DND-41 (cell line): ENCODE data around the gene LCNL1.

Experiments used
- ATAC-seq: fragments of 200-7000 bp; cut with Tn5 transposase; 3 replicates; pipeline ENCODE4 v1.9.1; 2021; ENCODE audit warnings: low read depth; ENCODE audit not compliant: insufficient read depth
- DNase-seq: peaks from one replicate; pipeline ENCODE4 v3.0.0-alpha.2; 2020
- H2AFZ ChIP-seq: 2 replicates; pipeline ENCODE4 v1.6.0; 2012; ENCODE audit warnings: low read depth, low read length
- H3K27ac ChIP-seq: 2 replicates; pipeline ENCODE4 v1.5.1; 2012; ENCODE audit warnings: low read length, inconsistent platforms
- H3K27me3 ChIP-seq: fragments of 200-600 bp; sonication (generic); 2 replicates; pipeline ENCODE4 v1.6.0; 2012; ENCODE audit warnings: low read length, mild to moderate bottlenecking, inconsistent platforms; ENCODE audit not compliant: insufficient read depth, poor library complexity
- H3K36me3 ChIP-seq: 2 replicates; pipeline ENCODE4 v1.5.1; 2012; ENCODE audit warnings: low read length, inconsistent platforms; ENCODE audit not compliant: insufficient read depth
- H3K4me1 ChIP-seq: 2 replicates; pipeline ENCODE4 v1.5.1; 2012; ENCODE audit warnings: mild to moderate bottlenecking, low read length; ENCODE audit not compliant: insufficient read depth
- H3K4me2 ChIP-seq: 2 replicates; pipeline ENCODE4 v1.6.0; 2012; ENCODE audit warnings: mild to moderate bottlenecking, moderate library complexity, low read length, inconsistent platforms; ENCODE audit not compliant: insufficient read depth
- H3K4me3 ChIP-seq, 2 experiments: fragments of 200-600 bp in 1 of 2; shearing (Covaris generic) in 1 of 2; 2 replicates each; pipeline ENCODE4 v1.5.1; 2012 to 2016; ENCODE audit warnings: inconsistent platforms in 2 of 2, low read length in 2 of 2, mild to moderate bottlenecking in 2 of 2, low read depth in 1 of 2, moderate library complexity in 1 of 2
- H3K79me2 ChIP-seq: 2 replicates; pipeline ENCODE4 v1.6.0; 2012; ENCODE audit warnings: low read length, inconsistent platforms; ENCODE audit not compliant: insufficient read depth
- H3K9ac ChIP-seq: 2 replicates; pipeline ENCODE4 v1.6.0; 2012; ENCODE audit warnings: low read depth, mild to moderate bottlenecking, inconsistent platforms, low read length, moderate library complexity
- H3K9me3 ChIP-seq: 2 replicates; pipeline ENCODE4 v1.5.1; 2012; ENCODE audit warnings: low read length, moderate library complexity, mild to moderate bottlenecking, inconsistent platforms; ENCODE audit not compliant: insufficient read depth, severe bottlenecking
- H4K20me1 ChIP-seq: 2 replicates; pipeline ENCODE4 v1.6.0; 2012; ENCODE audit warnings: low read length; ENCODE audit not compliant: insufficient read depth
- EZH2 ChIP-seq: IDR thresholded peaks from 3 replicates; pipeline ENCODE4 v1.6.1; 2012; ENCODE audit warnings: borderline replicate concordance, low read depth, mild to moderate bottlenecking, moderate library complexity, low read length, inconsistent platforms; ENCODE audit not compliant: severe bottlenecking
- TF ChIP-seq, protein P1 (sequence below): IDR thresholded peaks from 2 replicates; pipeline ENCODE4 v1.5.1; 2012; ENCODE audit warnings: borderline replicate concordance, low read length, moderate library complexity, mild to moderate bottlenecking; ENCODE audit not compliant: poor library complexity, severe bottlenecking; ENCODE audit errors: extremely low read depth

The LCNL1 gene

GRCh38 chr9:136958898-136959850, 23.6 kb upstream of the LCNL1 start:
- DNase-seq = no peak
- Histone ChIP-seq H3K4me3 (no peak overlapping the region), H3K4me1 (no peaks in the 10 kb centered on the region), H4K20me1 (no peaks in the 10 kb centered on the region), H3K4me2 (no peak overlapping the region), H3K9ac (no peak overlapping the region), H3K79me2 (no peaks in the 10 kb centered on the region), H3K27me3 (no peaks in the 10 kb centered on the region), H3K9me3 (no peaks in the 10 kb centered on the region), H2AFZ (no peak overlapping the region), H3K27ac (no peak overlapping the region), H3K36me3 (no peaks in the 10 kb centered on the region)
- TF ChIP-seq, protein P1, sequence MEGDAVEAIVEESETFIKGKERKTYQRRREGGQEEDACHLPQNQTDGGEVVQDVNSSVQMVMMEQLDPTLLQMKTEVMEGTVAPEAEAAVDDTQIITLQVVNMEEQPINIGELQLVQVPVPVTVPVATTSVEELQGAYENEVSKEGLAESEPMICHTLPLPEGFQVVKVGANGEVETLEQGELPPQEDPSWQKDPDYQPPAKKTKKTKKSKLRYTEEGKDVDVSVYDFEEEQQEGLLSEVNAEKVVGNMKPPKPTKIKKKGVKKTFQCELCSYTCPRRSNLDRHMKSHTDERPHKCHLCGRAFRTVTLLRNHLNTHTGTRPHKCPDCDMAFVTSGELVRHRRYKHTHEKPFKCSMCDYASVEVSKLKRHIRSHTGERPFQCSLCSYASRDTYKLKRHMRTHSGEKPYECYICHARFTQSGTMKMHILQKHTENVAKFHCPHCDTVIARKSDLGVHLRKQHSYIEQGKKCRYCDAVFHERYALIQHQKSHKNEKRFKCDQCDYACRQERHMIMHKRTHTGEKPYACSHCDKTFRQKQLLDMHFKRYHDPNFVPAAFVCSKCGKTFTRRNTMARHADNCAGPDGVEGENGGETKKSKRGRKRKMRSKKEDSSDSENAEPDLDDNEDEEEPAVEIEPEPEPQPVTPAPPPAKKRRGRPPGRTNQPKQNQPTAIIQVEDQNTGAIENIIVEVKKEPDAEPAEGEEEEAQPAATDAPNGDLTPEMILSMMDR = no peak
- TF ChIP-seq EZH2 = no peak
- ATAC-seq = no peak

- Histone ChIP-seq H3K9ac (no peak overlapping the region), H3K9me3 (no peaks in the 10 kb centered on the region), H3K36me3 (no peaks in the 10 kb centered on the region), H3K4me2 (no peak overlapping the region), H3K27ac (no peak overlapping the region), H3K4me3 (no peak overlapping the region), H3K79me2 (no peaks in the 10 kb centered on the region), H4K20me1 (no peaks in the 10 kb centered on the region), H2AFZ (no peak overlapping the region), H3K4me1 (0 out of 2 replicates have a peak, but pooled peaks cover under 1% of the 10 kb centered on the region), H3K27me3 (no peaks in the 10 kb centered on the region)
- ATAC-seq (peak; percentile 31; the same call in 1 of the 3 replicates), DNase-seq (no peak)
- TF ChIP-seq, protein P1 = no peak
- no peak for TF ChIP-seq EZH2
These were observed 22.4 kb upstream of the LCNL1 start for GRCh38 chr9:136960212-136960937.

GRCh38 chr9:136960938-136961275, 21.9 kb upstream of the LCNL1 start:
- H3K9ac ChIP-seq = no peak overlapping the region
- no peak overlapping the region for H3K27ac ChIP-seq
- H3K4me3 ChIP-seq = no peak overlapping the region
- H3K4me1 ChIP-seq = peaks cover 5% of the 10 kb centered on the region
- no peaks in the 10 kb centered on the region for H4K20me1 ChIP-seq
- no peaks in the 10 kb centered on the region for H3K9me3 ChIP-seq
- DNase-seq (no peak), ATAC-seq (no peak)
- no peaks in the 10 kb centered on the region for H3K79me2 ChIP-seq
- H3K4me2 ChIP-seq = no peak overlapping the region
- peaks cover 4% of the 10 kb centered on the region for H3K27me3 ChIP-seq
- no peak overlapping the region for H2AFZ ChIP-seq
- TF ChIP-seq EZH2 = no peak
- TF ChIP-seq, protein P1 = no peak
- no peaks in the 10 kb centered on the region for H3K36me3 ChIP-seq
